Lung (tissue), 12 donors: Measurements from ENCODE around the gene PLXDC1. TPM values are rescaled to one million over a fixed set of nuclear protein-coding genes. Genes with fewer than 3 reads are reported as not detected.
"Not testable (repeated sequence)": the region's sequence is repeated elsewhere in the genome, so short reads cannot be mapped to it uniquely, and the experiment has no call there.

ENCODE experiments used
- ATAC-seq: fragments of 200-7000 bp; cut with Tn5 transposase; one replicate; pipeline ENCODE4 v1.9.1; 2020; ENCODE audit warnings: moderate number of reproducible peaks; ENCODE audit not compliant: insufficient read depth, low FRiP score
- DNase-seq, 3 donors: peaks; one replicate each; pipeline ENCODE4 v3.0.0-alpha.2; 2013 to 2017
- H3K27ac ChIP-seq, 2 donors: one replicate each; pipeline ENCODE4 v1.5.1; 2013; ENCODE audit warnings: mild to moderate bottlenecking in 2 of 2, moderate library complexity in 2 of 2, control low read depth in 1 of 2, inconsistent platforms in 1 of 2, low read depth in 1 of 2, low read length in 1 of 2
- H3K27me3 ChIP-seq, 3 donors: one replicate each; pipeline ENCODE4 v1.5.1; 2013; ENCODE audit warnings: low read length in 2 of 3; ENCODE audit not compliant: control insufficient read depth in 3 of 3, insufficient read depth in 3 of 3
- H3K36me3 ChIP-seq, 4 donors: one replicate each; pipeline ENCODE4 v1.5.1; 2013; ENCODE audit warnings: low read length in 4 of 4, mild to moderate bottlenecking in 1 of 4, moderate library complexity in 1 of 4; ENCODE audit not compliant: control insufficient read depth in 4 of 4, insufficient read depth in 4 of 4
- H3K4me1 ChIP-seq, 5 donors: one replicate each; pipeline ENCODE4 v1.5.1; 2013; ENCODE audit warnings: low read length in 5 of 5, mild to moderate bottlenecking in 2 of 5, moderate library complexity in 1 of 5; ENCODE audit not compliant: control insufficient read depth in 5 of 5, insufficient read depth in 5 of 5
- H3K4me3 ChIP-seq: one replicate; pipeline ENCODE4 v1.5.1; 2013; ENCODE audit warnings: mild to moderate bottlenecking, control low read depth, moderate library complexity
- H3K9ac ChIP-seq, 2 donors: one replicate each; pipeline ENCODE4 v1.5.1; 2013; ENCODE audit warnings: low read length in 2 of 2, control low read depth in 1 of 2; ENCODE audit not compliant: insufficient read depth in 1 of 2
- H3K9me3 ChIP-seq, 4 donors: one replicate each; pipeline ENCODE4 v1.5.1; 2013; ENCODE audit warnings: low read length in 3 of 4, mild to moderate bottlenecking in 1 of 4, moderate library complexity in 1 of 4; ENCODE audit not compliant: control insufficient read depth in 4 of 4, insufficient read depth in 3 of 4
- CTCF ChIP-seq: IDR thresholded peaks from 2 replicates; pipeline ENCODE4 v1.5.1; 2012; ENCODE audit warnings: mild to moderate bottlenecking; ENCODE audit errors: control extremely low read depth, extremely low read depth
- WGBS, 2 donors: extraction: QIAGEN DNeasy Blood & Tissue Kit; methylation state at CpG; one replicate each; pipeline ENCODE4 v1.1.7; 2013; 5-methylcytosine and 5-hydroxymethylcytosine counted together
- polyA plus RNA-seq, 2 donors: library from polyadenylated mRNA; stranded (reverse); fragments of 200-250 nt; gene quantifications; one replicate each; pipeline ENCODE4 v1.2.1, GENCODE V29; 2013
- total RNA-seq, 2 donors: library from RNA; depleted of rRNA in 1 of 2; stranded (reverse); fragments of >200 nt in 1 of 2; gene quantifications; one replicate each; pipeline ENCODE4 v1.2.1, GENCODE V29; 2014 to 2021
- donor health status: control.
- donor health status: control.
- donor health status: Bipolar disorder and iron deficiency.
- donor health status: healthy.
- donor health status: DM: yes; HTN: yes; CAD: no.

PLXDC1 gene
- total and polyA plus RNA-seq, 4 donors, result 1.7 to 7.3 (median 5.4) TPM

GRCh38 chr17:39170109-39170508, 18.7 kb upstream of the PLXDC1 start:
- Histone ChIP-seq H3K4me3 (no peak overlapping the region), H3K36me3 (peaks cover 0 to 2% (median 0%) of the 10 kb centered on the region in 4 donors), H3K27me3 (peaks cover 0 to 14% (median 0%) of the 10 kb centered on the region in 3 donors), H3K4me1 (peaks cover 0 to 20% (median 6%) of the 10 kb centered on the region in 5 donors), H3K9me3 (no peaks in the 10 kb centered on the region), H3K27ac (no peak overlapping the region), H3K9ac (no peak overlapping the region)
- ATAC-seq, result no peak
- WGBS, 2 donors, result 45 to 55% methylated on average over 4 of the region's 4 CpGs
- DNase-seq, result no peak
- no peak for TF ChIP-seq CTCF

- 71 to 81% methylated on average over 3 of the region's 3 CpGs for WGBS, 2 donors
- Histone ChIP-seq H3K27ac (no peak overlapping the region), H3K36me3 (no peaks in the 10 kb centered on the region), H3K27me3 (peaks cover 0 to 19% (median 0%) of the 10 kb centered on the region in 3 donors), H3K4me1 (peaks cover 0 to 26% (median 10%) of the 10 kb centered on the region in 5 donors), H3K4me3 (no peak overlapping the region), H3K9me3 (no peaks in the 10 kb centered on the region), H3K9ac (no peak overlapping the region)
- ATAC-seq (no peak), DNase-seq (no peak)
- TF ChIP-seq CTCF, result no peak
Measured at GRCh38 chr17:39169518-39169917, 18.1 kb upstream of the PLXDC1 start.

- no peak for DNase-seq
- TF ChIP-seq CTCF, result no peak
- Histone ChIP-seq H3K9me3 (no peaks in the 10 kb centered on the region), H3K27me3 (peaks cover 0 to 19% (median 0%) of the 10 kb centered on the region in 3 donors), H3K4me1 (peaks cover 0 to 29% (median 10%) of the 10 kb centered on the region in 5 donors), H3K27ac (no peak overlapping the region), H3K36me3 (no peaks in the 10 kb centered on the region), H3K9ac (no peak overlapping the region), H3K4me3 (no peak overlapping the region)
- 41 to 75% methylated on average over 14 of the region's 14 CpGs for WGBS, 2 donors
- ATAC-seq, result no peak
Measured at GRCh38 chr17:39169101-39169500, 17.7 kb upstream of the PLXDC1 start.

GRCh38 chr17:39168503-39168902, 17.1 kb upstream of the PLXDC1 start:
- WGBS, 2 donors, result 92 to 94% methylated on average over 10 of the region's 10 CpGs
- H3K9me3 ChIP-seq, DNase-seq, H3K27ac ChIP-seq, ATAC-seq, H3K4me3 ChIP-seq, H3K9ac ChIP-seq, H3K36me3 ChIP-seq: not testable (repeated sequence)
- Histone ChIP-seq H3K4me1 (peaks cover 0 to 29% (median 10%) of the 10 kb centered on the region in 5 donors), H3K27me3 (peaks cover 0 to 19% (median 0%) of the 10 kb centered on the region in 3 donors)
